Activated CD8-positive, alpha-beta T cell treated with anti-CD3 and anti-CD28 coated beads for 36 hours (primary cell): ENCODE data around the gene TPM2. TPM values are rescaled to one million over a fixed set of nuclear protein-coding genes. Genes with fewer than 3 reads are reported as not detected.

Experiments
- ATAC-seq: fragments of 200-7000 bp; cut with Tn5 transposase; one replicate; pipeline ENCODE4 v1.10.0; 2021; ENCODE audit warnings: mild to moderate bottlenecking, moderate library complexity
- CTCF ChIA-PET: fragments of 350-600 bp; sonication (Branson Sonifier 250); formaldehyde crosslinking; loops from one replicate; lab custom pipeline; 2021; ENCODE audit warnings: antibody characterized with exemption; lab: Charles Lee
- POLR2A ChIA-PET: fragments of 350-600 bp; sonication (Branson Sonifier 250); formaldehyde crosslinking; loops from one replicate; lab custom pipeline; 2021; ENCODE audit warnings: antibody characterized with exemption; lab: Charles Lee
- DNase-seq: peaks from one replicate; pipeline ENCODE4 v3.0.0-alpha.2; 2020
- H3K27ac Mint-ChIP-seq: one replicate; pipeline ENCODE4 v1.8.0; 2021; ENCODE audit warnings: mild to moderate bottlenecking, mixed read lengths
- H3K27me3 Mint-ChIP-seq: one replicate; pipeline ENCODE4 v1.8.0; 2021; ENCODE audit warnings: mixed read lengths
- H3K36me3 Mint-ChIP-seq: one replicate; pipeline ENCODE4 v1.8.0; 2021; ENCODE audit warnings: low read depth, mixed read lengths
- H3K4me1 Mint-ChIP-seq: one replicate; pipeline ENCODE4 v1.8.0; 2021; ENCODE audit warnings: low read depth, mixed read lengths
- H3K4me3 Mint-ChIP-seq: one replicate; pipeline ENCODE4 v1.8.0; 2021; ENCODE audit warnings: mild to moderate bottlenecking, moderate library complexity, mixed read lengths
- H3K9me3 Mint-ChIP-seq: one replicate; pipeline ENCODE4 v1.8.0; 2021; ENCODE audit warnings: mixed read lengths
- CTCF ChIP-seq: fragments of 200-600 bp; IDR thresholded peaks from one replicate; pipeline ENCODE4 v1.8.0; 2022; ENCODE audit warnings: antibody characterized with exemption, mild to moderate bottlenecking
- intact Hi-C: fragments of 100-400 bp; cut with micrococcal nuclease; formaldehyde crosslinking; loops from one replicate; pipeline ENCODE4 v1.10.0; 2022
- total RNA-seq, 2 experiments: library from RNA; stranded (reverse); gene quantifications; one replicate each; pipeline ENCODE4 v1.2.3, GENCODE V29; 2021

TPM2 gene
- total RNA-seq, 2 experiments from 2014 or later, result 4.8 to 5.3 TPM

- no peaks in the 10 kb centered on the region for H3K9me3 Mint-ChIP-seq
- ChIA-PET CTCF (interaction anchor here (10.8 kb wide), 1 partner anchor 15 kb away, joined by 106 read pairs; no protein-coding TSS in a partner anchor), POLR2A (no interaction called here)
- peaks cover 4% of the 10 kb centered on the region for H3K4me1 Mint-ChIP-seq
- H3K27me3 Mint-ChIP-seq, result peaks cover 1% of the 10 kb centered on the region
- no peaks in the 10 kb centered on the region for H3K36me3 Mint-ChIP-seq
- no peak for TF ChIP-seq CTCF
- DNase-seq (no peak), ATAC-seq (no peak)
- no peak overlapping the region for H3K27ac Mint-ChIP-seq
- intact Hi-C loops, result no loop called here
- H3K4me3 Mint-ChIP-seq, result no peak overlapping the region
Measured at GRCh38 chr9:35681341-35682002, 8.3 kb downstream of the TPM2 start.

- ATAC-seq (no peak), DNase-seq (no peak)
- no peaks in the 10 kb centered on the region for H3K9me3 Mint-ChIP-seq
- H3K4me3 Mint-ChIP-seq, result no peak overlapping the region
- H3K27me3 Mint-ChIP-seq, result peaks cover 4% of the 10 kb centered on the region
- no peak for TF ChIP-seq CTCF
- ChIA-PET POLR2A (interaction anchor here (1.1 to 1.2 kb wide), 2 partner anchors 17 to 41 kb away, joined by 3 read pairs; no protein-coding TSS in a partner anchor), CTCF (interaction anchor here (1.0 to 10.8 kb wide), 3 partner anchors 16 to 48 kb away, joined by 3 to 106 read pairs (median 7); partner anchors contain the start of genes CCDC107 and RMRP)
- intact Hi-C loops, result no loop called here
- no peak overlapping the region for H3K27ac Mint-ChIP-seq
- peaks cover 6% of the 10 kb centered on the region for H3K4me1 Mint-ChIP-seq
- no peaks in the 10 kb centered on the region for H3K36me3 Mint-ChIP-seq
Measured at GRCh38 chr9:35680331-35681105, 9.2 kb downstream of the TPM2 start.

GRCh38 chr9:35679766-35680330, 9.9 kb downstream of the TPM2 start:
- POLR2A ChIA-PET, result interaction anchor here (1.1 to 1.2 kb wide), 2 partner anchors 17 to 42 kb away, joined by 3 read pairs; no protein-coding TSS in a partner anchor

GRCh38 chr9:35679091-35679490, 10.6 kb downstream of the TPM2 start:
- no peak for DNase-seq
- H3K4me1 Mint-ChIP-seq, result peaks cover 13% of the 10 kb centered on the region
- intact Hi-C loops, result no loop called here
- H3K27ac Mint-ChIP-seq, result no peak overlapping the region
- H3K9me3 Mint-ChIP-seq, result no peaks in the 10 kb centered on the region
- POLR2A ChIA-PET, result no interaction called here
- H3K36me3 Mint-ChIP-seq, result no peaks in the 10 kb centered on the region
- peaks cover 9% of the 10 kb centered on the region for H3K27me3 Mint-ChIP-seq
- CTCF ChIA-PET, result interaction anchor here (2.1 to 10.8 kb wide), 2 partner anchors 18 to 21 kb away, joined by 7 to 106 read pairs; partner anchors contain the start of genes CCDC107 and RMRP
- ATAC-seq, result no peak
- no peak for TF ChIP-seq CTCF
- no peak overlapping the region for H3K4me3 Mint-ChIP-seq

More at GRCh38 chr9:35679766-35680330, 9.9 kb downstream of the TPM2 start:
- peaks cover 4% of the 10 kb centered on the region for H3K27me3 Mint-ChIP-seq
- no peak for TF ChIP-seq CTCF
- ATAC-seq (no peak), DNase-seq (no peak)
- H3K36me3 Mint-ChIP-seq, result no peaks in the 10 kb centered on the region
- no peak overlapping the region for H3K4me3 Mint-ChIP-seq
- peaks cover 8% of the 10 kb centered on the region for H3K4me1 Mint-ChIP-seq
- intact Hi-C loops, result no loop called here
- CTCF ChIA-PET, result interaction anchor here (1.0 to 10.8 kb wide), 3 partner anchors 17 to 48 kb away, joined by 3 to 106 read pairs (median 7); partner anchors contain the start of genes CCDC107 and RMRP
- no peaks in the 10 kb centered on the region for H3K9me3 Mint-ChIP-seq
- no peak overlapping the region for H3K27ac Mint-ChIP-seq
